CD4-positive, alpha-beta memory T cell (primary cell): ENCODE results near the gene SLC39A11. TPM values are rescaled to one million over a fixed set of nuclear protein-coding genes. Genes with fewer than 3 reads are reported as not detected.

ENCODE experiments used
- CTCF ChIA-PET: fragments of 350-600 bp; sonication (Branson Sonifier 250); formaldehyde crosslinking; loops from one replicate; lab custom pipeline; 2021; ENCODE audit warnings: inconsistent platforms; ENCODE audit not compliant: partially characterized antibody; lab: Charles Lee
- POLR2A ChIA-PET: fragments of 350-600 bp; sonication (Branson Sonifier 250); formaldehyde crosslinking; loops from one replicate; lab custom pipeline; 2021; ENCODE audit not compliant: partially characterized antibody; lab: Charles Lee
- DNase-seq, 5 donors: peaks; one replicate each; pipeline versions ENCODE4 v3.0.0 to v3.0.0-alpha.2; 2020 to 2022; ENCODE audit warnings: mixed read lengths in 1 of 5
- H3K27ac ChIP-seq: one replicate; pipeline ENCODE4 v1.7.0; 2013; ENCODE audit warnings: low read depth, low read length
- H3K27me3 ChIP-seq: 2 replicates; pipeline ENCODE4 v1.7.0; 2013; ENCODE audit warnings: mild to moderate bottlenecking, low read length, moderate library complexity; ENCODE audit not compliant: insufficient read depth
- H3K36me3 ChIP-seq: 2 replicates; pipeline ENCODE4 v1.7.0; 2013; ENCODE audit warnings: mild to moderate bottlenecking, low read length, moderate library complexity; ENCODE audit not compliant: insufficient read depth
- H3K4me1 ChIP-seq: 2 replicates; pipeline ENCODE4 v1.7.0; 2013; ENCODE audit warnings: mild to moderate bottlenecking, low read length, moderate library complexity; ENCODE audit not compliant: insufficient read depth
- H3K4me3 ChIP-seq, 2 donors: one replicate each; pipeline ENCODE4 v1.7.0; 2013; ENCODE audit warnings: low read length in 2 of 2, mild to moderate bottlenecking in 1 of 2
- H3K9me3 ChIP-seq, 2 donors: one replicate each; pipeline ENCODE4 v1.7.0; 2013; ENCODE audit warnings: low read length in 2 of 2, control low read depth in 1 of 2; ENCODE audit not compliant: control insufficient read depth in 1 of 2
- H3K27ac Mint-ChIP-seq, 7 donors: one replicate each; pipeline ENCODE4 v1.8.0; 2020 to 2021; ENCODE audit warnings: mixed read lengths in 7 of 7, mild to moderate bottlenecking in 6 of 7, inconsistent platforms in 3 of 7, moderate library complexity in 3 of 7
- H3K27me3 Mint-ChIP-seq, 2 donors: one replicate each; pipeline ENCODE4 v1.8.0; 2020 to 2021; ENCODE audit warnings: mixed read lengths in 2 of 2
- H3K36me3 Mint-ChIP-seq, 2 donors: one replicate each; pipeline ENCODE4 v1.8.0; 2020 to 2021; ENCODE audit warnings: mixed read lengths in 2 of 2, inconsistent platforms in 1 of 2, mild to moderate bottlenecking in 1 of 2
- H3K4me1 Mint-ChIP-seq, 4 donors: one replicate each; pipeline ENCODE4 v1.8.0; 2020 to 2021; ENCODE audit warnings: mixed read lengths in 4 of 4, mild to moderate bottlenecking in 1 of 4
- H3K4me3 Mint-ChIP-seq, 8 donors: one replicate each; pipeline ENCODE4 v1.8.0; 2020 to 2021; ENCODE audit warnings: mixed read lengths in 8 of 8, mild to moderate bottlenecking in 7 of 8, moderate library complexity in 6 of 8, inconsistent platforms in 3 of 8
- H3K9me3 Mint-ChIP-seq, 8 donors: one replicate each; pipeline ENCODE4 v1.8.0; 2020 to 2021; ENCODE audit warnings: mixed read lengths in 8 of 8, mild to moderate bottlenecking in 5 of 8, inconsistent platforms in 3 of 8, moderate library complexity in 1 of 8
- intact Hi-C: fragments of 100-400 bp; cut with micrococcal nuclease; formaldehyde crosslinking; loops from one replicate; pipeline ENCODE4 v1.15.1; 2023
- polyA plus RNA-seq, 2 donors: library from polyadenylated mRNA; unstranded; fragments of 300-500 nt; fragmentation: Illumina TruSeq; gene quantifications; one replicate each; pipeline ENCODE4 v1.2.3, GENCODE V29; 2021
- total RNA-seq, 2 experiments: library from RNA; stranded (reverse); gene quantifications; one replicate each; pipeline ENCODE4 v1.2.3, GENCODE V29; 2021

Gene SLC39A11
- total and polyA plus RNA-seq, 4 experiments from 2014 or later: 15.9 to 23.7 (median 20.4) TPM

DNA sequence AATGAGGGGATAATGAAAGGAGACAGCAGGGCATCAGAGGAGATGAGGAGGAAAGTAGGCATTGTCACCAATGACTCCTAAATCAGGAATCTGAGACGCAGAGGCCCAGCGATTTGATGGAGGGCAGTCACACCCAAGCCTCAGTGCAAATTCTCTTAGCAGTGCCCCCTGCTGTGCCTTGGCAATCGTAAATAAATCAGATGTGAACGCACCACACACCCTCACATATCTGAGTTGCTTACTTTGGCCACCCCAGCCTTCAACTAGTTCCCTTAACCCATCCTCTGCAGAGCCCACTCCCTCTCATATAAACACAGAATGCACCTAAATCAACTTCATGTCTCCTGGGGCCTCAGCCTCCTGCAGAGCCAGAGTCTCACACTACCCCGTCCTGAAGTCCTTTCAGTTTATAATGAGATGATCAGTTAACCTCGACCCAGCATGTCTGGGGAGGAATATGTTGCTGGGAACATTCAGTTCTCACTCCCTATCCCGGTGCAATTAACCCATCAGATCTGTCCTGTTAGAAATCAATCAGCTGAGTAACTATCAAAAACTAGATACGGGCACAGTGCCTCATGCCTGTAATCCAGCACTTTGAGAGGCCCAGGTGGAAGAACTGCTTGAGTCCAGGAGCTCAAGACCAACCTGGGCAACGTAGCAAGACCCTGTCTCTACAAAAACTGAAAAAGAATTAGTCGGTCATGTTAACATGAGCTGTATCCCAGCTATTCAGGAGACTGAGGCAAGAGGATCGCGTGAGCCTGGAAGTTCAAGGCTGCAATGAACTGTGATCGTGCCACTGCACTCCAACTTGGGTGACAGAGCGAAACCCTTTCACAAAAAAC lies 78.4 kb downstream of the SLC39A11 start:
- Mint-ChIP-seq H3K36me3 (peaks cover 2 to 18% of the 10 kb centered on the region in 2 donors), H3K4me1 (peaks cover 12 to 29% (median 17%) of the 10 kb centered on the region in 4 donors), H3K4me3 (no peak overlapping the region), H3K27ac (peak overlapping the region in 2 of 7 donors; percentile 33 to 68), H3K9me3 (peaks cover 0 to 20% (median 13%) of the 10 kb centered on the region in 8 donors), H3K27me3 (no peaks in the 10 kb centered on the region)
- Histone ChIP-seq H3K36me3 (no peaks in the 10 kb centered on the region), H3K4me1 (peaks cover 11% of the 10 kb centered on the region), H3K9me3 (no peaks in the 10 kb centered on the region), H3K27ac (no peak overlapping the region), H3K27me3 (no peaks in the 10 kb centered on the region), H3K4me3 (no peak overlapping the region)
- ChIA-PET POLR2A (no interaction called here), CTCF (interaction anchor here (1.2 to 2.1 kb wide), 2 partner anchors 28 to 287 kb away, joined by 3 to 9 read pairs; no protein-coding TSS in a partner anchor)
- DNase-seq: no peak
- intact Hi-C loops: no loop called here

- Mint-ChIP-seq H3K36me3 (peaks cover 0 to 12% of the 10 kb centered on the region in 2 donors), H3K4me1 (peaks cover 12 to 29% (median 17%) of the 10 kb centered on the region in 4 donors), H3K9me3 (peaks cover 0 to 14% (median 7%) of the 10 kb centered on the region in 8 donors), H3K27me3 (no peaks in the 10 kb centered on the region), H3K4me3 (no peak overlapping the region), H3K27ac (peak overlapping the region in 1 of 7 donors; percentile 68)
- Histone ChIP-seq H3K27me3 (no peaks in the 10 kb centered on the region), H3K27ac (no peak overlapping the region), H3K4me1 (peaks cover 11% of the 10 kb centered on the region), H3K9me3 (no peaks in the 10 kb centered on the region), H3K4me3 (no peak overlapping the region), H3K36me3 (no peaks in the 10 kb centered on the region)
- intact Hi-C loops: no loop called here
- CTCF ChIA-PET: interaction anchor here (2.1 kb wide), 1 partner anchor 27 kb away, joined by 9 read pairs; no protein-coding TSS in a partner anchor
- POLR2A ChIA-PET: no interaction called here
- DNase-seq: no peak
Observed at GRCh38 chr17:73013301-73013700, 79.2 kb downstream of the SLC39A11 start.

DNA sequence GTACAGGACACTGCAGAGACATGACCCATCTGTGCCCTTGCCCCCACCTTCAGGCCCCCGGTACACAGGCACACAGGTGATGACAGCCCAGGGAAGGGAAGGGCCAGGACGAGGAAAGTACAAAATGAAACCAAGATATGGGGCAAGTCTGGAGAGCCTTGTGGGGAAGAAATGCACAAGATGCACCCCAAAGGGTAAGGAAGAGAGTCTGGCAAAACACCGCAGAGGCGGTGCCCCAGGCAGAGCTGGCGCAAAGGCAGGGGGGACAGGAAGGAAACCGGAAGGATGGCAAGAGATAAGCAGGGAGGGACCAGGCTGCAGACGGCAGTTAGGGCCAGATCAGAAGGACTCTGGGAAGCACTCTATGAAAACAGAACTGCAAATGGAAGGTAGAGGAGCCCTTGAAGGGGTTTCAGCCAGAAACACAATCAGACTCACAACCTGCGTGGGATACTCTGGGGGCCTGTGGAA lies 81.4 kb downstream of the SLC39A11 start:
- Histone ChIP-seq H3K4me3 (no peak overlapping the region), H3K27me3 (no peaks in the 10 kb centered on the region), H3K4me1 (peaks cover 11% of the 10 kb centered on the region), H3K27ac (no peak overlapping the region), H3K9me3 (no peaks in the 10 kb centered on the region), H3K36me3 (no peaks in the 10 kb centered on the region)
- H3K4me1 Mint-ChIP-seq: peaks cover 12 to 29% (median 20%) of the 10 kb centered on the region in 4 donors
- intact Hi-C loops: no loop called here
- peaks cover 0 to 1% (median 0%) of the 10 kb centered on the region in 8 donors for H3K9me3 Mint-ChIP-seq
- no peak for DNase-seq
- CTCF ChIA-PET: no interaction called here
- peak overlapping the region in 6 of 7 donors; percentile 30 to 93 (median 81) for H3K27ac Mint-ChIP-seq
- POLR2A ChIA-PET: no interaction called here
- H3K27me3 Mint-ChIP-seq: no peaks in the 10 kb centered on the region
- H3K36me3 Mint-ChIP-seq: peaks cover 1 to 4% of the 10 kb centered on the region in 2 donors
- peak overlapping the region in 7 of 8 donors; percentile 60 to 84 (median 79) for H3K4me3 Mint-ChIP-seq

- Histone ChIP-seq H3K27ac (no peak overlapping the region), H3K36me3 (no peaks in the 10 kb centered on the region), H3K4me3 (no peak overlapping the region), H3K27me3 (no peaks in the 10 kb centered on the region), H3K4me1 (peaks cover 11% of the 10 kb centered on the region), H3K9me3 (no peaks in the 10 kb centered on the region)
- intact Hi-C loops: no loop called here
- Mint-ChIP-seq H3K27me3 (no peaks in the 10 kb centered on the region), H3K9me3 (peaks cover 0 to 1% (median 0%) of the 10 kb centered on the region in 8 donors), H3K27ac (peak overlapping the region in 2 of 7 donors; percentile 3 to 80), H3K4me3 (peak overlapping the region in 1 of 8 donors; percentile 83), H3K36me3 (peaks cover 1 to 4% of the 10 kb centered on the region in 2 donors), H3K4me1 (peaks cover 12 to 29% (median 20%) of the 10 kb centered on the region in 4 donors)
- ChIA-PET POLR2A (no interaction called here), CTCF (no interaction called here)
- DNase-seq: no peak
Observed at GRCh38 chr17:73010414-73010813, 82.1 kb downstream of the SLC39A11 start.

- Mint-ChIP-seq H3K27me3 (no peaks in the 10 kb centered on the region), H3K27ac (peak overlapping the region in 1 of 7 donors; percentile 67), H3K4me3 (no peak overlapping the region), H3K9me3 (peaks cover 0 to 4% (median 0%) of the 10 kb centered on the region in 8 donors), H3K36me3 (peaks cover 1 to 16% of the 10 kb centered on the region in 2 donors), H3K4me1 (peaks cover 9 to 22% (median 16%) of the 10 kb centered on the region in 4 donors)
- Histone ChIP-seq H3K4me1 (peaks cover 11% of the 10 kb centered on the region), H3K27me3 (no peaks in the 10 kb centered on the region), H3K9me3 (no peaks in the 10 kb centered on the region), H3K4me3 (no peak overlapping the region), H3K36me3 (no peaks in the 10 kb centered on the region), H3K27ac (no peak overlapping the region)
- intact Hi-C loops: no loop called here
- DNase-seq: no peak
- ChIA-PET POLR2A (no interaction called here), CTCF (interaction anchor here (1.7 kb wide), 1 partner anchor 22 kb away, joined by 4 read pairs; no protein-coding TSS in a partner anchor)
Observed at GRCh38 chr17:73007407-73007806, 85.1 kb downstream of the SLC39A11 start.

DNA sequence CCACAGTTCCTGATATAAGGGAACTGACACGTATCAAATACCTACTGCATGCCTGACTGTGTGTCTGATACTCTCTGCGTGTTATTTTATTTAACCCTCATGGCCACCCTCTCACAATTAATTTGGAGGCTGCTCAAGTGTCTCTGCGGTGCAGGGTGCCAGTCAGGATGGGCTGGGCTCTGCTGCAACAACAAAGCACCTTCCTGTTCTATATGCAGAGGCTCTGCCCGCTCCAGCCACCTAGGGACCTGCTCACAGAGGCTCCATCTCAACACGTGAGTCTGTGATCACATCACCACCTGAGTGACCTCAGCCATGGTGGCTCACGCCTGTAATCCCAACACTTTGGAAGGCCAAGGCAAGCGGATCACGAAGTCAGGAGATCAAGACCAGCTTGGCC lies 87.1 kb downstream of the SLC39A11 start:
- no peaks in the 10 kb centered on the region for H3K36me3 ChIP-seq
- ChIA-PET CTCF (interaction anchor here (1.1 kb wide), 1 partner anchor 36 kb away, joined by 3 read pairs; no protein-coding TSS in a partner anchor), POLR2A (no interaction called here)
- Mint-ChIP-seq H3K27me3 (no peaks in the 10 kb centered on the region), H3K36me3 (peaks cover 1 to 16% of the 10 kb centered on the region in 2 donors), H3K27ac (no peak overlapping the region), H3K4me1 (peaks cover 2 to 10% (median 8%) of the 10 kb centered on the region in 4 donors), H3K9me3 (peaks cover 0 to 4% (median 0%) of the 10 kb centered on the region in 8 donors), H3K4me3 (no peak overlapping the region)
- DNase-seq: no peak
- no peak overlapping the region for H3K4me3 ChIP-seq
- peaks cover under 1% of the 10 kb centered on the region for H3K4me1 ChIP-seq
- no peaks in the 10 kb centered on the region for H3K27me3 ChIP-seq
- intact Hi-C loops: no loop called here
- no peaks in the 10 kb centered on the region for H3K9me3 ChIP-seq
- no peak overlapping the region for H3K27ac ChIP-seq

GRCh38 chr17:73003487-73003886 lies 89.0 kb downstream of the SLC39A11 start:
- Mint-ChIP-seq H3K27me3 (no peaks in the 10 kb centered on the region), H3K36me3 (peaks cover 1 to 12% of the 10 kb centered on the region in 2 donors), H3K9me3 (peaks cover 0 to 4% (median 0%) of the 10 kb centered on the region in 8 donors), H3K4me3 (no peak overlapping the region), H3K27ac (peak overlapping the region in 1 of 7 donors; percentile 33), H3K4me1 (peaks cover 0 to 10% (median 2%) of the 10 kb centered on the region in 4 donors)
- ChIA-PET POLR2A (no interaction called here), CTCF (no interaction called here)
- H3K9me3 ChIP-seq: no peaks in the 10 kb centered on the region
- no peak overlapping the region for H3K4me3 ChIP-seq
- H3K36me3 ChIP-seq: no peaks in the 10 kb centered on the region
- H3K27ac ChIP-seq: no peak overlapping the region
- H3K4me1 ChIP-seq: no peaks in the 10 kb centered on the region
- no peaks in the 10 kb centered on the region for H3K27me3 ChIP-seq
- DNase-seq: no peak
- intact Hi-C loops: no loop called here
